GM21515 (cell line): ENCODE data around the gene TAF6L.
"Not testable (repeated sequence)": the region's sequence is repeated elsewhere in the genome, so short reads cannot be mapped to it uniquely, and the experiment has no call there.

Source experiments
- ATAC-seq: cut with Tn5 transposase; IDR thresholded peaks from one replicate; pipeline ENCODE4 v1.9.1; 2021; ENCODE audit not compliant: unreplicated experiment

The TAF6L gene

GRCh38 chr11:62755086-62755615 is 16.0 kb upstream of the TAF6L start:
- ATAC-seq: no peak

GRCh38 chr11:62757846-62758788 is 13.1 kb upstream of the TAF6L start:
- ATAC-seq: no peak

- not testable (repeated sequence) for ATAC-seq
These were observed 10.3 kb upstream of the TAF6L start for GRCh38 chr11:62760867-62761227.

- peak; percentile 2 for ATAC-seq
These were observed 435 bp upstream of the TAF6L start for GRCh38 chr11:62770778-62771143.

- no peak for ATAC-seq
These were observed 3.2 kb downstream of the TAF6L start for GRCh38 chr11:62774407-62774806.

- no peak for ATAC-seq
These were observed 4.5 kb downstream of the TAF6L start for GRCh38 chr11:62775646-62776045.

GRCh38 chr11:62777389-62777788 is 6.2 kb downstream of the TAF6L start:
- no peak for ATAC-seq

GRCh38 chr11:62778441-62778840 is 7.2 kb downstream of the TAF6L start:
- no peak for ATAC-seq

GRCh38 chr11:62782753-62783152 is 11.6 kb downstream of the TAF6L start:
- no peak for ATAC-seq

- ATAC-seq: peak; percentile 67
These were observed 15.3 kb downstream of the TAF6L start for GRCh38 chr11:62786318-62787004.

GRCh38 chr11:62787005-62787759 is 16.0 kb downstream of the TAF6L start, which contains the start of gene TMEM179B:
TMEM179B (plus strand) TSS chr11:62787402; CDS start chr11:62787432, 30 bp downstream.
- peak; percentile 61 for ATAC-seq

- ATAC-seq: no peak
These were observed 17.8 kb downstream of the TAF6L start for GRCh38 chr11:62788991-62789390.

GRCh38 chr11:62789576-62789975 is 18.4 kb downstream of the TAF6L start:
- ATAC-seq: no peak

- ATAC-seq: peak; percentile 59
These were observed 20.5 kb downstream of the TAF6L start, which contains the start of gene TMEM223 for GRCh38 chr11:62791501-62792201. TMEM223 (minus strand) TSS chr11:62792006; CDS start chr11:62791994, 12 bp downstream.

- no peak for ATAC-seq
These were observed 21.0 kb downstream of the TAF6L start for GRCh38 chr11:62792202-62792575.

GRCh38 chr11:62794201-62794775 is 23.1 kb downstream of the TAF6L start:
- ATAC-seq: no peak

GRCh38 chr11:62796281-62796680 is 25.1 kb downstream of the TAF6L start:
- no peak for ATAC-seq

- ATAC-seq: no peak
These were observed 28.3 kb downstream of the TAF6L start for GRCh38 chr11:62799486-62799885.

- no peak for ATAC-seq
These were observed 29.9 kb downstream of the TAF6L start for GRCh38 chr11:62801071-62801470.
